ENCODE measurements around the gene MYO10.

GRCh38 chr5:16834029-16834428, 102.1 kb downstream of the MYO10 start:
- no peak for TF ChIP-seq CTCF (IDR thresholded peaks at IDR 0.05)
- TF ChIP-seq POLR2A (IDR thresholded peaks at IDR 0.05) = no peak
